ENCODE data around the gene RPGRIP1L.

RPGRIP1L gene

GRCh38 chr16:53566552-53567245 lies 137.0 kb downstream of the RPGRIP1L start:
- H2BK5ac ChIP-seq (ENCODE audit: low read depth, low read length, poor library complexity) = no peak overlapping the region
- no peaks in the 10 kb centered on the region for H3K36me3 ChIP-seq (ENCODE audit: control insufficient read depth in 1 of 2, insufficient read depth in 2 of 2, low read length in 2 of 2)
- H3K18ac ChIP-seq (ENCODE audit: low read length) = no peak overlapping the region
- H2AK5ac ChIP-seq (ENCODE audit: low read length) = no peak overlapping the region
- H3K79me1 ChIP-seq (ENCODE audit: low read length) = no peaks in the 10 kb centered on the region
- DNase-seq = peak in 1 of 2 donors; percentile 35
- no peak overlapping the region for H2AFZ ChIP-seq (ENCODE audit: insufficient read depth, low read length, poor library complexity)
- H3K14ac ChIP-seq (ENCODE audit: low read length) = no peak overlapping the region
- no peak overlapping the region for H2BK120ac ChIP-seq (ENCODE audit: insufficient read depth, low read length, poor library complexity)
- H3K27me3 ChIP-seq (ENCODE audit: insufficient read depth, low read length) = no peaks in the 10 kb centered on the region
- no peak overlapping the region for H4K91ac ChIP-seq (ENCODE audit: low read depth, low read length)
- H3K27ac ChIP-seq (ENCODE audit: low read depth, low read length) = no peak overlapping the region
- H4K8ac ChIP-seq (ENCODE audit: low read depth, low read length) = no peak overlapping the region
- no peak overlapping the region for H3K9ac ChIP-seq (ENCODE audit: low read length)
- no peak overlapping the region for H3K4me2 ChIP-seq (ENCODE audit: low read length)
- H3K4me3 ChIP-seq (ENCODE audit: low read depth, low read length) = no peak overlapping the region
- no peak overlapping the region for H2BK12ac ChIP-seq (ENCODE audit: low read length)
- no peaks in the 10 kb centered on the region for H3K9me3 ChIP-seq (ENCODE audit: insufficient read depth, low read depth, low read length)
- no peaks in the 10 kb centered on the region for H3K79me2 ChIP-seq (ENCODE audit: control insufficient read depth, insufficient read depth, low read length, poor library complexity)
- H3K4ac ChIP-seq (ENCODE audit: low read depth, low read length) = no peak overlapping the region
- H3K4me1 ChIP-seq (ENCODE audit: control insufficient read depth in 1 of 2, insufficient read depth in 2 of 2, low read length in 2 of 2) = peaks cover 0 to 3% of the 10 kb centered on the region in 2 experiments
- H4K12ac ChIP-seq (ENCODE audit: low read depth, low read length) = no peak overlapping the region
- WGBS (ENCODE audit: extremely low coverage, insufficient coverage, insufficient read length) = no CpG with 5 or more reads among the region's 5 CpGs
- H3K23ac ChIP-seq (ENCODE audit: low read length) = no peak overlapping the region

- Histone ChIP-seq H3K14ac (ENCODE audit: low read length) (no peak overlapping the region), H3K79me2 (ENCODE audit: control insufficient read depth, insufficient read depth, low read length, poor library complexity) (no peaks in the 10 kb centered on the region), H3K4me3 (ENCODE audit: low read depth, low read length) (no peak overlapping the region), H2BK120ac (ENCODE audit: insufficient read depth, low read length, poor library complexity) (no peak overlapping the region), H2AK5ac (ENCODE audit: low read length) (no peak overlapping the region), H4K8ac (ENCODE audit: low read depth, low read length) (no peak overlapping the region), H3K4me2 (ENCODE audit: low read length) (no peak overlapping the region), H3K79me1 (ENCODE audit: low read length) (no peaks in the 10 kb centered on the region), H3K27me3 (ENCODE audit: insufficient read depth, low read length) (no peaks in the 10 kb centered on the region), H3K36me3 (ENCODE audit: control insufficient read depth in 1 of 2, insufficient read depth in 2 of 2, low read length in 2 of 2) (no peaks in the 10 kb centered on the region), H3K9ac (ENCODE audit: low read length) (no peak overlapping the region), H3K27ac (ENCODE audit: low read depth, low read length) (no peak overlapping the region), H3K23ac (ENCODE audit: low read length) (no peak overlapping the region), H3K4ac (ENCODE audit: low read depth, low read length) (no peak overlapping the region), H2AFZ (ENCODE audit: insufficient read depth, low read length, poor library complexity) (no peak overlapping the region), H3K9me3 (ENCODE audit: insufficient read depth, low read depth, low read length) (no peaks in the 10 kb centered on the region), H3K18ac (ENCODE audit: low read length) (no peak overlapping the region), H3K4me1 (ENCODE audit: control insufficient read depth in 1 of 2, insufficient read depth in 2 of 2, low read length in 2 of 2) (peaks cover 0 to 3% of the 10 kb centered on the region in 2 experiments), H4K12ac (ENCODE audit: low read depth, low read length) (no peak overlapping the region), H2BK12ac (ENCODE audit: low read length) (no peak overlapping the region), H2BK5ac (ENCODE audit: low read depth, low read length, poor library complexity) (no peak overlapping the region), H4K91ac (ENCODE audit: low read depth, low read length) (no peak overlapping the region)
- DNase-seq = peak in 1 of 2 donors; percentile 27
- no CpG with 5 or more reads among the region's 8 CpGs for WGBS (ENCODE audit: extremely low coverage, insufficient coverage, insufficient read length)
These were observed 138.3 kb downstream of the RPGRIP1L start for GRCh38 chr16:53565296-53565863.

- Histone ChIP-seq H3K4ac (ENCODE audit: low read depth, low read length) (no peak overlapping the region), H4K12ac (ENCODE audit: low read depth, low read length) (no peak overlapping the region), H2BK12ac (ENCODE audit: low read length) (no peak overlapping the region), H4K8ac (ENCODE audit: low read depth, low read length) (no peak overlapping the region), H2BK5ac (ENCODE audit: low read depth, low read length, poor library complexity) (no peak overlapping the region), H3K27me3 (ENCODE audit: insufficient read depth, low read length) (no peaks in the 10 kb centered on the region), H3K23ac (ENCODE audit: low read length) (no peak overlapping the region), H3K4me3 (ENCODE audit: low read depth, low read length) (no peak overlapping the region), H3K9ac (ENCODE audit: low read length) (no peak overlapping the region), H3K18ac (ENCODE audit: low read length) (no peak overlapping the region), H3K36me3 (ENCODE audit: control insufficient read depth in 1 of 2, insufficient read depth in 2 of 2, low read length in 2 of 2) (no peaks in the 10 kb centered on the region), H4K91ac (ENCODE audit: low read depth, low read length) (no peak overlapping the region), H3K4me2 (ENCODE audit: low read length) (no peak overlapping the region), H3K14ac (ENCODE audit: low read length) (no peak overlapping the region), H2AK5ac (ENCODE audit: low read length) (no peak overlapping the region), H3K79me1 (ENCODE audit: low read length) (no peaks in the 10 kb centered on the region), H3K27ac (ENCODE audit: low read depth, low read length) (no peak overlapping the region), H2AFZ (ENCODE audit: insufficient read depth, low read length, poor library complexity) (no peak overlapping the region), H2BK120ac (ENCODE audit: insufficient read depth, low read length, poor library complexity) (no peak overlapping the region), H3K79me2 (ENCODE audit: control insufficient read depth, insufficient read depth, low read length, poor library complexity) (no peaks in the 10 kb centered on the region), H3K9me3 (ENCODE audit: insufficient read depth, low read depth, low read length) (no peaks in the 10 kb centered on the region), H3K4me1 (ENCODE audit: control insufficient read depth in 1 of 2, insufficient read depth in 2 of 2, low read length in 2 of 2) (peaks cover 0 to 3% of the 10 kb centered on the region in 2 experiments)
- DNase-seq = no peak
- no CpG with 5 or more reads among the region's 4 CpGs for WGBS (ENCODE audit: extremely low coverage, insufficient coverage, insufficient read length)
These were observed 140.2 kb downstream of the RPGRIP1L start for GRCh38 chr16:53563426-53563825.

GRCh38 chr16:53561101-53561888 lies 142.4 kb downstream of the RPGRIP1L start:
- Histone ChIP-seq H4K8ac (ENCODE audit: low read depth, low read length) (no peak overlapping the region), H2BK5ac (ENCODE audit: low read depth, low read length, poor library complexity) (no peak overlapping the region), H3K9me3 (ENCODE audit: insufficient read depth, low read depth, low read length) (no peaks in the 10 kb centered on the region), H3K18ac (ENCODE audit: low read length) (no peak overlapping the region), H3K4me1 (ENCODE audit: control insufficient read depth in 1 of 2, insufficient read depth in 2 of 2, low read length in 2 of 2) (no peaks in the 10 kb centered on the region), H2AK5ac (ENCODE audit: low read length) (no peak overlapping the region), H3K27me3 (ENCODE audit: insufficient read depth, low read length) (no peaks in the 10 kb centered on the region), H2AFZ (ENCODE audit: insufficient read depth, low read length, poor library complexity) (no peak overlapping the region), H3K27ac (ENCODE audit: low read depth, low read length) (no peak overlapping the region), H3K14ac (ENCODE audit: low read length) (no peak overlapping the region), H3K79me2 (ENCODE audit: control insufficient read depth, insufficient read depth, low read length, poor library complexity) (no peaks in the 10 kb centered on the region), H3K4me2 (ENCODE audit: low read length) (no peak overlapping the region), H4K12ac (ENCODE audit: low read depth, low read length) (no peak overlapping the region), H3K79me1 (ENCODE audit: low read length) (no peaks in the 10 kb centered on the region), H3K23ac (ENCODE audit: low read length) (no peak overlapping the region), H3K36me3 (ENCODE audit: control insufficient read depth in 1 of 2, insufficient read depth in 2 of 2, low read length in 2 of 2) (no peaks in the 10 kb centered on the region), H3K9ac (ENCODE audit: low read length) (no peak overlapping the region), H3K4ac (ENCODE audit: low read depth, low read length) (no peak overlapping the region), H2BK120ac (ENCODE audit: insufficient read depth, low read length, poor library complexity) (no peak overlapping the region), H3K4me3 (ENCODE audit: low read depth, low read length) (no peak overlapping the region), H4K91ac (ENCODE audit: low read depth, low read length) (no peak overlapping the region), H2BK12ac (ENCODE audit: low read length) (no peak overlapping the region)
- no CpG with 5 or more reads among the region's 5 CpGs for WGBS (ENCODE audit: extremely low coverage, insufficient coverage, insufficient read length)
- no peak for DNase-seq
